Thyroid gland (tissue), 4 donors: Measurements from ENCODE around the gene GLT8D2. TPM values are rescaled to one million over a fixed set of nuclear protein-coding genes. Genes with fewer than 3 reads are reported as not detected.

Experiments used
- DNase-seq, 2 donors: peaks; one replicate each; pipeline ENCODE4 v3.0.0-alpha.2; 2019
- H3K27ac ChIP-seq, 3 donors: fragments of 200-600 bp; sonication (generic); 1 replicate in 2 of 3; 2 replicates in 1 of 3; pipeline ENCODE4 v1.5.1; 2016 to 2019; ENCODE audit warnings: mild to moderate bottlenecking in 1 of 3, moderate library complexity in 1 of 3
- H3K27me3 ChIP-seq: fragments of 200-600 bp; sonication (generic); one replicate; pipeline ENCODE4 v1.5.1; 2019
- H3K36me3 ChIP-seq, 2 donors: fragments of 200-600 bp; sonication (generic); one replicate each; pipeline ENCODE4 v1.5.1; 2016 to 2019
- H3K4me1 ChIP-seq, 2 donors: fragments of 200-600 bp; sonication (generic); one replicate each; pipeline ENCODE4 v1.5.1; 2017 to 2019
- H3K4me3 ChIP-seq, 3 donors: fragments of 200-600 bp; sonication (generic); replicated peaks in 1 of 3; 1 replicate in 2 of 3; 2 replicates in 1 of 3; pipeline ENCODE4 v1.5.1; 2016; ENCODE audit warnings: mild to moderate bottlenecking in 1 of 3
- H3K9me3 ChIP-seq: fragments of 200-600 bp; sonication (generic); one replicate; pipeline ENCODE4 v1.5.1; 2017
- CTCF ChIP-seq, 6 experiments: fragments of 200-600 bp in 3 of 6; fragments of 450-650 bp in 3 of 6; sonication (generic) in 3 of 6; IDR thresholded peaks; one replicate each; pipeline ENCODE4 v1.5.1; 2016 to 2019; ENCODE audit warnings: antibody characterized with exemption in 6 of 6, mild to moderate bottlenecking in 2 of 6, inconsistent platforms in 1 of 6, moderate library complexity in 1 of 6
- POLR2A ChIP-seq, 2 donors: fragments of 450-650 bp; IDR thresholded peaks; one replicate each; pipeline ENCODE4 v1.6.1; 2017; ENCODE audit warnings: antibody characterized with exemption in 2 of 2, mild to moderate bottlenecking in 2 of 2, moderate library complexity in 1 of 2
- WGBS, 2 donors: methylation state at CpG; one replicate each; pipeline ENCODE4 v1.1.5; 2017; 5-methylcytosine and 5-hydroxymethylcytosine counted together
- intact Hi-C: fragments of 100-400 bp; cut with DNase I; formaldehyde crosslinking; loops from one replicate; pipeline ENCODE4 v1.15.1; 2023
- total RNA-seq, 4 donors: library from RNA; depleted of rRNA; stranded (reverse); fragments of >200 nt; gene quantifications; one replicate each; pipeline ENCODE4 v1.2.3, GENCODE V29; 2016

The GLT8D2 gene
- total RNA-seq: 10 to 100 TPM; 27.7 to 52.0 (median 34.3) TPM

- peak within 1 kb of the TSS; percentile 23 to 74 (median 61) for H3K27ac ChIP-seq
- H3K9me3 ChIP-seq: no peaks in the 10 kb centered on the region
- peak in 1 of 2 donors; percentile 31 for TF ChIP-seq POLR2A (IDR thresholded peaks at IDR 0.05)
- TF ChIP-seq CTCF (IDR thresholded peaks at IDR 0.05): no peak
- no peaks in the 10 kb centered on the region for H3K27me3 ChIP-seq
- WGBS, 2 donors: 1 to 4% methylated on average over 22 to 24 of the region's 24 CpGs
- peak; percentile 58 to 69 for DNase-seq
- intact Hi-C loops: no loop called here
- peaks cover 14 to 29% of the 10 kb centered on the region in 2 donors for H3K4me1 ChIP-seq
- H3K36me3 ChIP-seq: no peaks in the 10 kb centered on the region
- H3K4me3 ChIP-seq: peak within 1 kb of the TSS; percentile 25 to 29 (median 25)
These were observed at the start of gene GLT8D2 for GRCh38 chr12:104049903-104050356. TSS of gene GLT8D2 (minus strand) at chr12:104050187. CDS start at chr12:104019648, 30,539 bp downstream.

- H3K36me3 ChIP-seq: peaks cover 25 to 42% of the 10 kb centered on the region in 2 donors
- TF ChIP-seq POLR2A (IDR thresholded peaks at IDR 0.05): no peak
- no peak for TF ChIP-seq CTCF (IDR thresholded peaks at IDR 0.05)
These were observed 48.0 kb upstream of the GLT8D2 start for GRCh38 chr12:104097954-104098353.

GRCh38 chr12:104095289-104095688 is 45.3 kb upstream of the GLT8D2 start:
- intact Hi-C loops: no loop called here
- WGBS, 2 donors: 90 to 94% methylated on average over 1 of the region's 1 CpG
- H3K36me3 ChIP-seq: peaks cover 17 to 33% of the 10 kb centered on the region in 2 donors

More at GRCh38 chr12:104097954-104098353, 48.0 kb upstream of the GLT8D2 start:
- intact Hi-C loops: no loop called here
- H3K4me3 ChIP-seq: no peak overlapping the region
- no peak overlapping the region for H3K27ac ChIP-seq
- no peaks in the 10 kb centered on the region for H3K9me3 ChIP-seq
- H3K27me3 ChIP-seq: no peaks in the 10 kb centered on the region
- DNase-seq: no peak
- 97% methylated on average over 2 of the region's 2 CpGs for WGBS, 2 donors
- no peaks in the 10 kb centered on the region for H3K4me1 ChIP-seq

GRCh38 chr12:104094284-104094683 is 44.3 kb upstream of the GLT8D2 start:
- no peaks in the 10 kb centered on the region for H3K4me1 ChIP-seq
- intact Hi-C loops: no loop called here
- no peak for DNase-seq
- no peak overlapping the region for H3K27ac ChIP-seq
- peaks cover 19 to 33% of the 10 kb centered on the region in 2 donors for H3K36me3 ChIP-seq
- H3K9me3 ChIP-seq: no peaks in the 10 kb centered on the region
- H3K27me3 ChIP-seq: no peaks in the 10 kb centered on the region
- WGBS, 2 donors: 97 to 99% methylated on average over 3 of the region's 3 CpGs
- no peak overlapping the region for H3K4me3 ChIP-seq
- TF ChIP-seq CTCF (IDR thresholded peaks at IDR 0.05): no peak

More at GRCh38 chr12:104095289-104095688, 45.3 kb upstream of the GLT8D2 start:
- no peaks in the 10 kb centered on the region for H3K9me3 ChIP-seq
- TF ChIP-seq POLR2A (IDR thresholded peaks at IDR 0.05): no peak
- TF ChIP-seq CTCF (IDR thresholded peaks at IDR 0.05): no peak
- no peak overlapping the region for H3K4me3 ChIP-seq
- DNase-seq: no peak
- no peaks in the 10 kb centered on the region for H3K4me1 ChIP-seq
- no peaks in the 10 kb centered on the region for H3K27me3 ChIP-seq
- H3K27ac ChIP-seq: no peak overlapping the region

- intact Hi-C loops: no loop called here
- Histone ChIP-seq H3K4me3 (no peak overlapping the region), H3K36me3 (peaks cover 27 to 46% of the 10 kb centered on the region in 2 donors), H3K27me3 (no peaks in the 10 kb centered on the region), H3K9me3 (no peaks in the 10 kb centered on the region), H3K27ac (no peak overlapping the region), H3K4me1 (no peaks in the 10 kb centered on the region)
- DNase-seq: no peak
- 90 to 92% methylated on average over 4 of the region's 4 CpGs for WGBS, 2 donors
- TF ChIP-seq POLR2A (IDR thresholded peaks at IDR 0.05) (no peak), CTCF (IDR thresholded peaks at IDR 0.05) (no peak)
These were observed 41.1 kb upstream of the GLT8D2 start for GRCh38 chr12:104091136-104091535.
